Breast epithelium (tissue), 4 donors: ENCODE measurements around the gene IPO9. TPM values are rescaled to one million over a fixed set of nuclear protein-coding genes. Genes with fewer than 3 reads are reported as not detected.

ENCODE experiments used
- DNase-seq, 2 donors: peaks; one replicate each; pipeline ENCODE4 v3.0.0-alpha.2; 2019; ENCODE audit warnings: low spot score in 2 of 2
- H3K27ac ChIP-seq, 2 donors: fragments of 200-600 bp; sonication (generic) in 1 of 2; one replicate each; pipeline ENCODE4 v1.5.1; 2016 to 2019; ENCODE audit warnings: mild to moderate bottlenecking in 1 of 2
- H3K27me3 ChIP-seq, 2 donors: fragments of 200-600 bp; sonication (generic) in 1 of 2; one replicate each; pipeline versions ENCODE4 v1.5.1 to v1.6.0; 2017 to 2019; ENCODE audit warnings: control low read depth in 1 of 2, mild to moderate bottlenecking in 1 of 2
- H3K36me3 ChIP-seq: fragments of 200-600 bp; one replicate; pipeline ENCODE4 v1.5.1; 2019
- H3K4me1 ChIP-seq, 2 donors: fragments of 200-600 bp; sonication (generic); one replicate each; pipeline ENCODE4 v1.5.1; 2016 to 2019; ENCODE audit warnings: control low read depth in 1 of 2
- H3K4me3 ChIP-seq, 3 donors: fragments of 200-600 bp; sonication (generic); 1 replicate in 2 of 3; 2 replicates in 1 of 3; pipeline ENCODE4 v1.5.1; 2016 to 2019; ENCODE audit warnings: mild to moderate bottlenecking in 3 of 3, moderate library complexity in 2 of 3
- H3K9me3 ChIP-seq, 2 donors: fragments of 200-600 bp; sonication (generic) in 1 of 2; one replicate each; pipeline ENCODE4 v1.5.1; 2016 to 2019; ENCODE audit warnings: control low read depth in 1 of 2
- CTCF ChIP-seq, 3 donors: fragments of 450-650 bp; IDR thresholded peaks; one replicate each; pipeline ENCODE4 v1.5.1; 2016 to 2017; ENCODE audit warnings: antibody characterized with exemption in 3 of 3, mild to moderate bottlenecking in 3 of 3, moderate library complexity in 3 of 3
- POLR2A ChIP-seq: fragments of 450-650 bp; IDR thresholded peaks from one replicate; pipeline ENCODE4 v1.6.1; 2016; ENCODE audit warnings: antibody characterized with exemption, mild to moderate bottlenecking, moderate library complexity
- POLR2AphosphoS5 ChIP-seq, 3 donors: sonication (generic); formaldehyde crosslinking; IDR thresholded peaks; one replicate each; pipeline ENCODE4 v1.6.1; 2017; ENCODE audit warnings: antibody characterized with exemption in 3 of 3
- intact Hi-C: fragments of 100-400 bp; cut with DNase I; formaldehyde crosslinking; loops from one replicate; pipeline ENCODE4 v1.15.1; 2023; ENCODE audit warnings: low total_unique reads
- total RNA-seq, 3 donors: library from RNA; depleted of rRNA; stranded (reverse); fragments of >200 nt; gene quantifications; one replicate each; pipeline ENCODE4 v1.1.0, GENCODE V29; 2016

The IPO9 gene
- total RNA-seq, 3 donors from 2014 or later: 15.2 to 21.3 (median 18.1) TPM

GRCh38 chr1:201912832-201913231, 83.9 kb downstream of the IPO9 start:
- peak overlapping the region; percentile 84 to 94 for H3K27ac ChIP-seq
- H3K27me3 ChIP-seq: no peaks in the 10 kb centered on the region
- no peaks in the 10 kb centered on the region for H3K36me3 ChIP-seq
- TF ChIP-seq POLR2AphosphoS5 (IDR thresholded peaks at IDR 0.05) (peak in 2 of 3 donors; percentile 14 to 55), POLR2A (no peak)
- intact Hi-C loops: no loop called here
- H3K9me3 ChIP-seq: no peaks in the 10 kb centered on the region
- DNase-seq: no peak
- H3K4me3 ChIP-seq: peak overlapping the region in 1 of 3 donors; percentile 11
- H3K4me1 ChIP-seq: peaks cover 11 to 17% of the 10 kb centered on the region in 2 donors

GRCh38 chr1:201914456-201915235, 85.7 kb downstream of the IPO9 start:
- no peaks in the 10 kb centered on the region for H3K9me3 ChIP-seq
- no peak for DNase-seq
- peak overlapping the region; percentile 84 to 94 for H3K27ac ChIP-seq
- no peaks in the 10 kb centered on the region for H3K27me3 ChIP-seq
- H3K4me3 ChIP-seq: peak overlapping the region in 1 of 3 donors; percentile 46
- TF ChIP-seq CTCF (IDR thresholded peaks at IDR 0.05): no peak
- peak; percentile 23 to 57 (median 35) for TF ChIP-seq POLR2AphosphoS5 (IDR thresholded peaks at IDR 0.05)
- no peak for TF ChIP-seq POLR2A
- no peaks in the 10 kb centered on the region for H3K36me3 ChIP-seq
- peaks cover 14 to 23% of the 10 kb centered on the region in 2 donors for H3K4me1 ChIP-seq
- intact Hi-C loops: no loop called here

- peak; percentile 62 for DNase-seq
- peak overlapping the region in 1 of 3 donors; percentile 10 for H3K4me3 ChIP-seq
- H3K27ac ChIP-seq: peak overlapping the region; percentile 84 to 94
- intact Hi-C loops: no loop called here
- TF ChIP-seq POLR2A (no peak), POLR2AphosphoS5 (IDR thresholded peaks at IDR 0.05) (peak; percentile 34 to 87 (median 84))
- H3K27me3 ChIP-seq: no peaks in the 10 kb centered on the region
- H3K9me3 ChIP-seq: no peaks in the 10 kb centered on the region
- H3K4me1 ChIP-seq: peaks cover 14 to 23% of the 10 kb centered on the region in 2 donors
- H3K36me3 ChIP-seq: no peaks in the 10 kb centered on the region
Observed at GRCh38 chr1:201916649-201917249, 87.8 kb downstream of the IPO9 start.

- no peak for DNase-seq
- Histone ChIP-seq H3K9me3 (no peaks in the 10 kb centered on the region), H3K4me1 (peaks cover 14 to 23% of the 10 kb centered on the region in 2 donors), H3K27me3 (no peaks in the 10 kb centered on the region), H3K4me3 (peak overlapping the region in 1 of 3 donors; percentile 10), H3K27ac (peak overlapping the region; percentile 84 to 94), H3K36me3 (no peaks in the 10 kb centered on the region)
- intact Hi-C loops: no loop called here
- no peak for TF ChIP-seq CTCF (IDR thresholded peaks at IDR 0.05)
- TF ChIP-seq POLR2AphosphoS5 (IDR thresholded peaks at IDR 0.05): peak in 1 of 3 donors; percentile 11
Observed at GRCh38 chr1:201917362-201918033, 88.5 kb downstream of the IPO9 start.

GRCh38 chr1:201918343-201918742, 89.4 kb downstream of the IPO9 start:
- peak overlapping the region; percentile 84 to 94 for H3K27ac ChIP-seq
- peaks cover 14 to 18% of the 10 kb centered on the region in 2 donors for H3K4me1 ChIP-seq
- DNase-seq: no peak
- intact Hi-C loops: no loop called here
- TF ChIP-seq POLR2AphosphoS5 (IDR thresholded peaks at IDR 0.05) (no peak), POLR2A (no peak)
- no peak overlapping the region for H3K4me3 ChIP-seq
- H3K36me3 ChIP-seq: no peaks in the 10 kb centered on the region
- no peaks in the 10 kb centered on the region for H3K9me3 ChIP-seq
- no peaks in the 10 kb centered on the region for H3K27me3 ChIP-seq

GRCh38 chr1:201921952-201922558, 93.1 kb downstream of the IPO9 start:
- intact Hi-C loops: no loop called here
- DNase-seq: no peak
- no peaks in the 10 kb centered on the region for H3K36me3 ChIP-seq
- peaks cover 9 to 11% of the 10 kb centered on the region in 2 donors for H3K4me1 ChIP-seq
- H3K27ac ChIP-seq: no peak overlapping the region
- TF ChIP-seq POLR2A: no peak
- TF ChIP-seq CTCF (IDR thresholded peaks at IDR 0.05): no peak
- no peak for TF ChIP-seq POLR2AphosphoS5 (IDR thresholded peaks at IDR 0.05)
- H3K9me3 ChIP-seq: no peaks in the 10 kb centered on the region
- H3K4me3 ChIP-seq: no peak overlapping the region
- H3K27me3 ChIP-seq: no peaks in the 10 kb centered on the region
